Keratinocyte (primary cell): ENCODE measurements around the gene IFNA7. TPM values are rescaled to one million over a fixed set of nuclear protein-coding genes. Genes with fewer than 3 reads are reported as not detected.

Experiments
- DNase-seq: peaks from one replicate; pipeline ENCODE4 v3.0.0-alpha.2; 2011; ENCODE audit warnings: low read depth, missing footprints, low spot score
- FAIRE-seq: peaks from 2 replicates; lab custom pipeline; 2011; peaks lifted over from hg19 to GRCh38; lab: Jason Lieb, UNC
- H2AFZ ChIP-seq: 2 replicates; pipeline ENCODE4 v1.6.0; 2012; ENCODE audit warnings: low read length, control low read depth, inconsistent platforms; ENCODE audit not compliant: control insufficient read depth
- H3K27ac ChIP-seq: 2 replicates; pipeline ENCODE4 v1.5.1; 2011; ENCODE audit warnings: low read length; ENCODE audit not compliant: control insufficient read depth, insufficient read depth
- H3K27me3 ChIP-seq: 3 replicates; pipeline ENCODE4 v1.6.0; 2011; ENCODE audit warnings: low read length; ENCODE audit not compliant: control insufficient read depth, insufficient read depth; ENCODE audit errors: extremely low read depth
- H3K36me3 ChIP-seq, 2 experiments: 2 replicates in 1 of 2; 3 replicates in 1 of 2; pipeline ENCODE4 v1.5.1; 2011; ENCODE audit warnings: low read length in 2 of 2, mild to moderate bottlenecking in 1 of 2; ENCODE audit not compliant: control insufficient read depth in 2 of 2, insufficient read depth in 2 of 2; ENCODE audit errors: extremely low read depth in 1 of 2
- H3K4me1 ChIP-seq: 3 replicates; pipeline ENCODE4 v1.5.1; 2011; ENCODE audit warnings: low read length; ENCODE audit not compliant: control insufficient read depth, insufficient read depth; ENCODE audit errors: extremely low read depth
- H3K4me2 ChIP-seq: 3 replicates; pipeline ENCODE4 v1.6.0; 2011; ENCODE audit warnings: low read depth, low read length; ENCODE audit not compliant: control insufficient read depth, insufficient read depth; ENCODE audit errors: extremely low read depth
- H3K4me3 ChIP-seq, 3 experiments: fragments of 200-600 bp in 1 of 3; sonication (generic) in 1 of 3; 2 replicates in 2 of 3; 3 replicates in 1 of 3; pipeline ENCODE4 v1.5.1; 2011 to 2016; ENCODE audit warnings: low read length in 3 of 3, mild to moderate bottlenecking in 3 of 3, control low read depth in 2 of 3, inconsistent platforms in 1 of 3, low read depth in 1 of 3, mixed read lengths in 1 of 3, mixed run types in 1 of 3, moderate library complexity in 1 of 3; ENCODE audit not compliant: control insufficient read depth in 2 of 3, insufficient read depth in 2 of 3; ENCODE audit errors: extremely low read depth in 1 of 3
- H3K79me2 ChIP-seq: 2 replicates; pipeline ENCODE4 v1.6.0; 2012; ENCODE audit warnings: low read length; ENCODE audit not compliant: control insufficient read depth, insufficient read depth
- H3K9ac ChIP-seq: 3 replicates; pipeline ENCODE4 v1.6.0; 2011; ENCODE audit warnings: low read length; ENCODE audit not compliant: control insufficient read depth, insufficient read depth; ENCODE audit errors: extremely low read depth
- H3K9me1 ChIP-seq: 3 replicates; pipeline ENCODE4 v1.6.0; 2011; ENCODE audit warnings: low read length; ENCODE audit not compliant: control insufficient read depth, insufficient read depth; ENCODE audit errors: extremely low read depth
- H3K9me3 ChIP-seq: 2 replicates; pipeline ENCODE4 v1.5.1; 2012; ENCODE audit warnings: low read depth, low read length; ENCODE audit not compliant: control insufficient read depth
- H4K20me1 ChIP-seq: 3 replicates; pipeline ENCODE4 v1.6.0; 2011; ENCODE audit warnings: low read length; ENCODE audit not compliant: control insufficient read depth, insufficient read depth; ENCODE audit errors: extremely low read depth
- EZH2 ChIP-seq: IDR thresholded peaks from one replicate; pipeline ENCODE4 v1.6.1; 2012; ENCODE audit warnings: inconsistent platforms, mild to moderate bottlenecking, low read length, moderate library complexity
- dilution Hi-C: fragments of 300-500 bp; cut with MboI; formaldehyde crosslinking; loops from one replicate; pipeline ENCODE4 v1.7.0; 2020; ENCODE audit warnings: low sequenced_read_pairs; ENCODE audit not compliant: extremely low pct_ligation_motif_present
- polyA plus RNA-seq, 5 experiments: library from polyadenylated mRNA; depleted of rRNA in 3 of 5; stranded (reverse) in 3 of 5; stranded (forward) in 1 of 5; unstranded in 1 of 5; fragments of >200 nt; gene quantifications; 1 replicate in 1 of 5; 2 replicates in 3 of 5; 3 replicates in 1 of 5; pipeline versions ENCODE4 v1.2.1 to v1.2.3, GENCODE V29; 2011 to 2012; ENCODE audit warnings: missing spikeins in 2 of 5, low read depth in 1 of 5, low replicate concordance in 1 of 5
- TF ChIP-seq, protein P1 (sequence below), 3 experiments: IDR thresholded peaks in 1 of 3; conservative IDR thresholded peaks in 1 of 3; optimal IDR thresholded peaks in 1 of 3; 2 replicates in 2 of 3; 3 replicates in 1 of 3; pipeline versions ENCODE3 to v1.5.1; 2011; ENCODE audit warnings: low read length in 3 of 3, mild to moderate bottlenecking in 3 of 3, moderate library complexity in 2 of 3, control low read depth in 1 of 3, inconsistent platforms in 1 of 3; ENCODE audit not compliant: insufficient read depth in 2 of 3; ENCODE audit errors: extremely low read depth in 1 of 3

Gene IFNA7
- polyA plus RNA-seq, 1 donor (not counting 4 experiments of a cell fraction or from before 2014, with no cell fraction given) = not detected

- Histone ChIP-seq H2AFZ (no peak overlapping the region), H3K79me2 (no peaks in the 10 kb centered on the region), H3K4me1 (no peaks in the 10 kb centered on the region), H3K27me3 (no peaks in the 10 kb centered on the region), H4K20me1 (no peaks in the 10 kb centered on the region), H3K4me3 (no peak overlapping the region), H3K9me3 (no peaks in the 10 kb centered on the region), H3K27ac (no peak overlapping the region), H3K9me1 (no peaks in the 10 kb centered on the region), H3K36me3 (no peaks in the 10 kb centered on the region), H3K9ac (no peak overlapping the region), H3K4me2 (no peak overlapping the region)
- FAIRE-seq (no peak), DNase-seq (no peak)
- no peak for TF ChIP-seq EZH2
- TF ChIP-seq, protein P1, sequence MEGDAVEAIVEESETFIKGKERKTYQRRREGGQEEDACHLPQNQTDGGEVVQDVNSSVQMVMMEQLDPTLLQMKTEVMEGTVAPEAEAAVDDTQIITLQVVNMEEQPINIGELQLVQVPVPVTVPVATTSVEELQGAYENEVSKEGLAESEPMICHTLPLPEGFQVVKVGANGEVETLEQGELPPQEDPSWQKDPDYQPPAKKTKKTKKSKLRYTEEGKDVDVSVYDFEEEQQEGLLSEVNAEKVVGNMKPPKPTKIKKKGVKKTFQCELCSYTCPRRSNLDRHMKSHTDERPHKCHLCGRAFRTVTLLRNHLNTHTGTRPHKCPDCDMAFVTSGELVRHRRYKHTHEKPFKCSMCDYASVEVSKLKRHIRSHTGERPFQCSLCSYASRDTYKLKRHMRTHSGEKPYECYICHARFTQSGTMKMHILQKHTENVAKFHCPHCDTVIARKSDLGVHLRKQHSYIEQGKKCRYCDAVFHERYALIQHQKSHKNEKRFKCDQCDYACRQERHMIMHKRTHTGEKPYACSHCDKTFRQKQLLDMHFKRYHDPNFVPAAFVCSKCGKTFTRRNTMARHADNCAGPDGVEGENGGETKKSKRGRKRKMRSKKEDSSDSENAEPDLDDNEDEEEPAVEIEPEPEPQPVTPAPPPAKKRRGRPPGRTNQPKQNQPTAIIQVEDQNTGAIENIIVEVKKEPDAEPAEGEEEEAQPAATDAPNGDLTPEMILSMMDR (optimal IDR thresholded peaks at IDR 0.05 in 1 of 3, IDR thresholded peaks at IDR 0.05 in 1 of 3, conservative IDR thresholded peaks at IDR 0.05 in 1 of 3; ENCODE audit: extremely low read depth in 1 of 3, insufficient read depth in 2 of 3, low read length in 3 of 3) = no peak
- dilution Hi-C loops = no loop called here
Observed at GRCh38 chr9:21155501-21155900, 46.5 kb downstream of the IFNA7 start.

- Histone ChIP-seq H3K9me3 (no peaks in the 10 kb centered on the region), H3K79me2 (no peaks in the 10 kb centered on the region), H3K4me3 (no peak overlapping the region), H3K9ac (no peak overlapping the region), H4K20me1 (no peaks in the 10 kb centered on the region), H3K9me1 (no peaks in the 10 kb centered on the region), H3K36me3 (no peaks in the 10 kb centered on the region), H2AFZ (no peak overlapping the region), H3K4me2 (no peak overlapping the region), H3K4me1 (no peaks in the 10 kb centered on the region), H3K27me3 (peaks cover 3% of the 10 kb centered on the region), H3K27ac (no peak overlapping the region)
- TF ChIP-seq, protein P1 (optimal IDR thresholded peaks at IDR 0.05 in 1 of 3, IDR thresholded peaks at IDR 0.05 in 1 of 3, conservative IDR thresholded peaks at IDR 0.05 in 1 of 3; ENCODE audit: extremely low read depth in 1 of 3, insufficient read depth in 2 of 3, low read length in 3 of 3) = peak; percentile 24 to 63 (median 38)
- TF ChIP-seq EZH2 = no peak
- FAIRE-seq (peak; percentile 72), DNase-seq (no peak)
- dilution Hi-C loops = no loop called here
Observed at GRCh38 chr9:21154018-21154608, 47.9 kb downstream of the IFNA7 start.
